ENCODE data around the gene IPO7.
"Not testable (repeated sequence)": the region's sequence is repeated elsewhere in the genome, so short reads cannot be mapped to it uniquely, and the experiment has no call there.

IPO7 gene

DNA sequence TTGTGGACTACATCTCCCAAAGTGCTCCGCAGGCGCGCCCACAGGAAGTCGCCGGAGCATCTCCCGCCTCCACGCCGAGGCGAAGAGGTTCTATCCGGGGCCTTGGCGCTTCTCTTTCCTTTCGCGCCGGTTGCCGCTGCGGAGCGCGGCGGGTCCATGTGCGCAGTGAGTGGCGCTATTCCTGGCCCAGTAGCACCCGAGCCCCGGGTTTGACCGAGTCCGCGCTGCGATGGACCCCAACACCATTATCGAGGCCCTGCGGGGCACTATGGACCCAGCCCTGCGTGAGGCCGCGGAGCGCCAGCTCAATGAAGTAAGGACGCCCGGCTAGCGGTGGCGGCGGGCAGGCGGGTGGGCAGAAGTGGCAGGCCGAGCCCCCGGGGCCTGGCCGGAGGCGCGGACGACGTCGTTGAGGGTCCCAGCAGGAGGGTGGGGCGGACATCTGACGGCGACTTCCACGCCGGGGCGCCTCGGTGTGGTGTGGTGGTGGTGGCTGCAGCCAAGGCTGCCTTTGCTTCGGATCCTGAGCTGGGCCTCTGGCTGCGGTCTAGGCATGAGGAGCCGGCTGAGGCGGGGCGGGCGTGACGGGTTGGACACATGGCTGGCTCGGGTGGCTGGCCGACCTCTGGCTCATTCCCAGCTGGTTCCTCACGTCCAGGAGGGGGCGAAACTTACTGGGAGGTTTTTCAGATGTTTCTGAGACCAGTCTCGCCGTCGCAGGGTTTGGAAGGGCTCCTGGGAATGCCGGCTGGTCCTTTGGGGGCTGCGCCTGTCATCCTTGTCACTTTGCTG lies at the start of gene IPO7:
Gene IPO7, plus strand, starts transcription at position 118 of the 792 bp plus-strand sequence. Its CDS starts 112 bp downstream, at position 230.
- H3K4me3 ChIP-seq (ENCODE audit: severe bottlenecking), result peak within 1 kb of the TSS; percentile 81
- no peaks in the 10 kb centered on the region for H3K27me3 ChIP-seq (ENCODE audit: insufficient read depth, poor library complexity, severe bottlenecking)
- TF ChIP-seq, protein P1, sequence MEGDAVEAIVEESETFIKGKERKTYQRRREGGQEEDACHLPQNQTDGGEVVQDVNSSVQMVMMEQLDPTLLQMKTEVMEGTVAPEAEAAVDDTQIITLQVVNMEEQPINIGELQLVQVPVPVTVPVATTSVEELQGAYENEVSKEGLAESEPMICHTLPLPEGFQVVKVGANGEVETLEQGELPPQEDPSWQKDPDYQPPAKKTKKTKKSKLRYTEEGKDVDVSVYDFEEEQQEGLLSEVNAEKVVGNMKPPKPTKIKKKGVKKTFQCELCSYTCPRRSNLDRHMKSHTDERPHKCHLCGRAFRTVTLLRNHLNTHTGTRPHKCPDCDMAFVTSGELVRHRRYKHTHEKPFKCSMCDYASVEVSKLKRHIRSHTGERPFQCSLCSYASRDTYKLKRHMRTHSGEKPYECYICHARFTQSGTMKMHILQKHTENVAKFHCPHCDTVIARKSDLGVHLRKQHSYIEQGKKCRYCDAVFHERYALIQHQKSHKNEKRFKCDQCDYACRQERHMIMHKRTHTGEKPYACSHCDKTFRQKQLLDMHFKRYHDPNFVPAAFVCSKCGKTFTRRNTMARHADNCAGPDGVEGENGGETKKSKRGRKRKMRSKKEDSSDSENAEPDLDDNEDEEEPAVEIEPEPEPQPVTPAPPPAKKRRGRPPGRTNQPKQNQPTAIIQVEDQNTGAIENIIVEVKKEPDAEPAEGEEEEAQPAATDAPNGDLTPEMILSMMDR (IDR thresholded peaks at IDR 0.05; ENCODE audit: poor library complexity, severe bottlenecking), result peak; percentile 30
- no peaks in the 10 kb centered on the region for H3K9me3 ChIP-seq (ENCODE audit: severe bottlenecking)
- peaks cover 42% of the 10 kb centered on the region for H3K36me3 ChIP-seq (ENCODE audit: low read depth)
- ATAC-seq (ENCODE audit: low read depth), result peak; percentile 95
- H3K27ac ChIP-seq (ENCODE audit: poor library complexity, severe bottlenecking), result peak within 1 kb of the TSS; percentile 80
- H3K4me1 ChIP-seq (ENCODE audit: insufficient read depth, poor library complexity, severe bottlenecking), result peaks cover 17% of the 10 kb centered on the region
- DNase-seq (ENCODE audit: low spot score), result peak; percentile 91

GRCh38 chr11:9341638-9342178 lies 42.7 kb upstream of the IPO7 start:
- DNase-seq (ENCODE audit: low spot score) (no peak), ATAC-seq (ENCODE audit: low read depth) (no peak)
- Histone ChIP-seq H3K4me3 (ENCODE audit: severe bottlenecking) (no peak overlapping the region), H3K27ac (ENCODE audit: poor library complexity, severe bottlenecking) (no peak overlapping the region), H3K9me3 (ENCODE audit: severe bottlenecking) (no peaks in the 10 kb centered on the region), H3K4me1 (ENCODE audit: insufficient read depth, poor library complexity, severe bottlenecking) (no peaks in the 10 kb centered on the region), H3K27me3 (ENCODE audit: insufficient read depth, poor library complexity, severe bottlenecking) (no peaks in the 10 kb centered on the region), H3K36me3 (ENCODE audit: low read depth) (no peaks in the 10 kb centered on the region)
- TF ChIP-seq, protein P1 (IDR thresholded peaks at IDR 0.05; ENCODE audit: poor library complexity, severe bottlenecking), result no peak

GRCh38 chr11:9344061-9344680 lies 40.3 kb upstream of the IPO7 start:
- H3K4me1 ChIP-seq (ENCODE audit: insufficient read depth, poor library complexity, severe bottlenecking), result no peaks in the 10 kb centered on the region
- ATAC-seq (ENCODE audit: low read depth), result no peak
- TF ChIP-seq, protein P1 (IDR thresholded peaks at IDR 0.05; ENCODE audit: poor library complexity, severe bottlenecking), result no peak
- no peak for DNase-seq (ENCODE audit: low spot score)
- no peak overlapping the region for H3K27ac ChIP-seq (ENCODE audit: poor library complexity, severe bottlenecking)
- H3K36me3 ChIP-seq (ENCODE audit: low read depth), result no peaks in the 10 kb centered on the region
- no peak overlapping the region for H3K4me3 ChIP-seq (ENCODE audit: severe bottlenecking)
- H3K9me3 ChIP-seq (ENCODE audit: severe bottlenecking), result no peaks in the 10 kb centered on the region
- no peaks in the 10 kb centered on the region for H3K27me3 ChIP-seq (ENCODE audit: insufficient read depth, poor library complexity, severe bottlenecking)

- Histone ChIP-seq H3K36me3 (ENCODE audit: low read depth) (no peaks in the 10 kb centered on the region), H3K4me3 (ENCODE audit: severe bottlenecking) (no peak overlapping the region), H3K9me3 (ENCODE audit: severe bottlenecking) (no peaks in the 10 kb centered on the region), H3K27me3 (ENCODE audit: insufficient read depth, poor library complexity, severe bottlenecking) (no peaks in the 10 kb centered on the region), H3K4me1 (ENCODE audit: insufficient read depth, poor library complexity, severe bottlenecking) (no peaks in the 10 kb centered on the region), H3K27ac (ENCODE audit: poor library complexity, severe bottlenecking) (no peak overlapping the region)
- DNase-seq (ENCODE audit: low spot score) (no peak), ATAC-seq (ENCODE audit: low read depth) (no peak)
- TF ChIP-seq, protein P1 (IDR thresholded peaks at IDR 0.05; ENCODE audit: poor library complexity, severe bottlenecking), result no peak
Observed at GRCh38 chr11:9347100-9347499, 37.4 kb upstream of the IPO7 start.

DNA sequence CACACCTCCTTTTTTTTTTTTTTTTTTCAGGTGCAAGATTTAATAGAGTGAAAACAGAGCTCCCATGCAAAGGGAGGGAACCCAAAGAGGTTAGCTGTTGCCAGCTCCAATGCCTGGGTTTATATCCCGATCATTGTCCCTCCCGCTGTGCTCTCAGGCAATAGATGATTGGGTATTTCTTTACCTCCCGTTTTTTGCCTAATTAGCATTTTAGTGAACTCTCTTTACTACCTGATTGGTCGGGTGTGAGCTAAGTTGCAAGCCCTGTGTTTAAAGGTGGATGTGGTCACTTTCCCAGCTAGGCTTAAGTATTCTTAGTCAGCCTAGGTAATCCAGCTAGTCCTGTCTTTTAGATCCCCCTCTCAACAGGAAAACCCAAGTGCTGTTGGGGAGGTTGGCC lies 36.7 kb upstream of the IPO7 start:
- H3K27ac ChIP-seq (ENCODE audit: poor library complexity, severe bottlenecking); H3K4me3 ChIP-seq (ENCODE audit: severe bottlenecking); H3K4me1 ChIP-seq (ENCODE audit: insufficient read depth, poor library complexity, severe bottlenecking); DNase-seq (ENCODE audit: low spot score); ATAC-seq (ENCODE audit: low read depth); H3K27me3 ChIP-seq (ENCODE audit: insufficient read depth, poor library complexity, severe bottlenecking); H3K9me3 ChIP-seq (ENCODE audit: severe bottlenecking); H3K36me3 ChIP-seq (ENCODE audit: low read depth): not testable (repeated sequence)

All from RWPE2 (cell line).